Measurements from ENCODE around the gene COQ8A. TPM values are rescaled to one million over a fixed set of nuclear protein-coding genes. Genes with fewer than 3 reads are reported as not detected.

Gene COQ8A
- total and polyA plus RNA-seq, 10 of the 15 experiments (the other 5 are each of a cell fraction or from before 2014, with no cell fraction given): 0.72 to 24.8 (median 12.1) TPM

- TF ChIP-seq HDGF (IDR thresholded peaks at IDR 0.05): no peak
- TF ChIP-seq ATF7 (IDR thresholded peaks at IDR 0.05; ENCODE audit: low read depth): peak; percentile 81
- peak; percentile 72; the same call in 1 of the 2 replicates for TF ChIP-seq PML (IDR thresholded peaks at IDR 0.05; ENCODE audit: low read length)
- no peak for TF ChIP-seq PAX8 (IDR thresholded peaks at IDR 0.05)
- no peak for TF ChIP-seq NR2C2 (IDR thresholded peaks at IDR 0.05; ENCODE audit: borderline replicate concordance, control insufficient read depth, insufficient read length, low read depth)
- no peak for TF ChIP-seq ASH2L (IDR thresholded peaks at IDR 0.05; ENCODE audit: borderline replicate concordance, low read depth)
- no peak for TF ChIP-seq HDAC2 (IDR thresholded peaks at IDR 0.05)
- TF ChIP-seq, protein P1, sequence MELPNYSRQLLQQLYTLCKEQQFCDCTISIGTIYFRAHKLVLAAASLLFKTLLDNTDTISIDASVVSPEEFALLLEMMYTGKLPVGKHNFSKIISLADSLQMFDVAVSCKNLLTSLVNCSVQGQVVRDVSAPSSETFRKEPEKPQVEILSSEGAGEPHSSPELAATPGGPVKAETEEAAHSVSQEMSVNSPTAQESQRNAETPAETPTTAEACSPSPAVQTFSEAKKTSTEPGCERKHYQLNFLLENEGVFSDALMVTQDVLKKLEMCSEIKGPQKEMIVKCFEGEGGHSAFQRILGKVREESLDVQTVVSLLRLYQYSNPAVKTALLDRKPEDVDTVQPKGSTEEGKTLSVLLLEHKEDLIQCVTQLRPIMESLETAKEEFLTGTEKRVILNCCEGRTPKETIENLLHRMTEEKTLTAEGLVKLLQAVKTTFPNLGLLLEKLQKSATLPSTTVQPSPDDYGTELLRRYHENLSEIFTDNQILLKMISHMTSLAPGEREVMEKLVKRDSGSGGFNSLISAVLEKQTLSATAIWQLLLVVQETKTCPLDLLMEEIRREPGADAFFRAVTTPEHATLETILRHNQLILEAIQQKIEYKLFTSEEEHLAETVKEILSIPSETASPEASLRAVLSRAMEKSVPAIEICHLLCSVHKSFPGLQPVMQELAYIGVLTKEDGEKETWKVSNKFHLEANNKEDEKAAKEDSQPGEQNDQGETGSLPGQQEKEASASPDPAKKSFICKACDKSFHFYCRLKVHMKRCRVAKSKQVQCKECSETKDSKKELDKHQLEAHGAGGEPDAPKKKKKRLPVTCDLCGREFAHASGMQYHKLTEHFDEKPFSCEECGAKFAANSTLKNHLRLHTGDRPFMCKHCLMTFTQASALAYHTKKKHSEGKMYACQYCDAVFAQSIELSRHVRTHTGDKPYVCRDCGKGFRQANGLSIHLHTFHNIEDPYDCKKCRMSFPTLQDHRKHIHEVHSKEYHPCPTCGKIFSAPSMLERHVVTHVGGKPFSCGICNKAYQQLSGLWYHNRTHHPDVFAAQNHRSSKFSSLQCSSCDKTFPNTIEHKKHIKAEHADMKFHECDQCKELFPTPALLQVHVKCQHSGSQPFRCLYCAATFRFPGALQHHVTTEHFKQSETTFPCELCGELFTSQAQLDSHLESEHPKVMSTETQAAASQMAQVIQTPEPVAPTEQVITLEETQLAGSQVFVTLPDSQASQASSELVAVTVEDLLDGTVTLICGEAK (IDR thresholded peaks at IDR 0.05; ENCODE audit: borderline replicate concordance): no peak
- TF ChIP-seq SKIL (IDR thresholded peaks at IDR 0.05; ENCODE audit: low read depth, poor library complexity, severe bottlenecking): peak; percentile 80
- no peak for TF ChIP-seq EZH2 (IDR thresholded peaks at IDR 0.05; ENCODE audit: borderline replicate concordance, control insufficient read depth, low read depth, low read length)
- TF ChIP-seq SIX5 (IDR thresholded peaks at IDR 0.05; ENCODE audit: low read depth, low read length, severe bottlenecking): no peak
- TF ChIP-seq ZNF217 (IDR thresholded peaks at IDR 0.05): peak; percentile 59; the same call in 1 of the 2 replicates
- no peak for TF ChIP-seq BMI1 (IDR thresholded peaks at IDR 0.05; ENCODE audit: borderline replicate concordance)
- TF ChIP-seq RAD51 (IDR thresholded peaks at IDR 0.05): no peak
- no peak for TF ChIP-seq ESRRA (IDR thresholded peaks at IDR 0.05; ENCODE audit: low read length)
- TF ChIP-seq RFX5 (IDR thresholded peaks at IDR 0.05; ENCODE audit: low read depth, low read length): no peak
- no peak for TF ChIP-seq SREBF2 (IDR thresholded peaks at IDR 0.05; ENCODE audit: low read length)
- TF ChIP-seq YBX1 (IDR thresholded peaks at IDR 0.05): no peak
- no peak for TF ChIP-seq ZNF274 (IDR thresholded peaks at IDR 0.05; ENCODE audit: insufficient read depth, insufficient read length)
- TF ChIP-seq NFYA (IDR thresholded peaks at IDR 0.05; ENCODE audit: borderline replicate concordance, low read depth, low read length): no peak
- no peak for TF ChIP-seq TAF1 (IDR thresholded peaks at IDR 0.05; ENCODE audit: borderline replicate concordance, low read depth, low read length)
- TF ChIP-seq CEBPZ (IDR thresholded peaks at IDR 0.05; ENCODE audit: low read depth, low read length): no peak
These were observed 55.6 kb downstream of the COQ8A start (continued) for GRCh38 chr1:226995365-226996332.

All from GM12878 (cell line).